ENCODE measurements around the gene PCDHA3.
"Not testable (repeated sequence)": the region's sequence is repeated elsewhere in the genome, so short reads cannot be mapped to it uniquely, and the experiment has no call there.

PCDHA3 gene

DNA sequence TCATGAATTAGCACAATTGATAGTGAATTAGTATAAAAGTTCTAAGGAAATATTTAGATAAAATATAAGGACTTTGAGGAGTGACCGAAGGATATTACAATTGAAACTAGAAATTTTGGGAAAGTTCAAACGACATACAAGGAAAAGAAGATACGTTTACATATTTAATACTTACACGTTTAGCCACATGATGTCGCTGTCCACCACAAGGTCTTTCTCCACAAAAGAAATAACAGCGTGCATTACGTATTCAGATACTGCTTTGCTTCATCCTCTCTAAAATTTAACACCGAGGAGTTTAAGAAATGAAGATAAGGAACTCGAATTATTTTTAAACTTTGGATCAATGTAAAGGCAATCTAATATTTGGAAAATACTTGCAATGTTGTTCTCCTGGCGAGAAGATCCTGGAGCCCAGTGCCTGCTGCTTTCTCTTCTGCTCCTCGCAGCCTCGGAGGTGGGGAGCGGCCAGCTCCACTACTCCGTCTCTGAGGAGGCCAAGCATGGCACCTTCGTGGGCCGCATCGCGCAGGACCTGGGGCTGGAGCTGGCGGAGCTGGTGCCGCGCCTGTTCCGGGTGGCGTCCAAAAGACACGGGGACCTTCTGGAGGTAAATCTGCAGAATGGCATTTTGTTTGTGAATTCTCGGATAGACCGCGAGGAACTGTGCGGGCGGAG lies at the start of gene PCDHA3:
TSS of gene PCDHA3 (plus strand) at position 242 of the 678 bp plus-strand sequence.
- no peak for DNase-seq

DNA sequence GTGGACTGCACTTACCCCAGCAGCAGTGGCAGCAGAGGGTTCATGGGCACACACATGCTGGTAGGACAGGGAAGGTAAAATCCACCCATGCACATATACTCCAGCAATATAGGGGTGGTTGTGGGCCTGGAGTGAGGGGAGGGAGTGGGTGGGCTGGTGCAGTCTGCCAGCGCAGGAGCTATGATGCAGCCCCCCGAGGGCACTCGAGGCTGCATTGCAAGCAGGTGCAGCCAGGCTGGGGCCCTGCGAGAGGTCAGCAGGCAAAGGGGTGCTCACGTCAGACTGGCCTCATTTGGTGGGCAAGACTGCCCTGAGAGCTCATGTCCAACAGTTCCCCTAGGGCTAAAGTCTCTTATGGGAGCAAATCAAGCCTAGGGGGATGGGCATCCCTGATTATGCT lies 47.3 kb upstream of the PCDHA3 start:
- DNase-seq: no peak

GRCh38 chr5:140764177-140764973 lies 36.5 kb upstream of the PCDHA3 start:
- DNase-seq: no peak

- DNase-seq: no peak
Measured at GRCh38 chr5:140767444-140767843, 33.4 kb upstream of the PCDHA3 start.

- DNase-seq: no peak
Measured at GRCh38 chr5:140780512-140780911, 20.3 kb upstream of the PCDHA3 start.

GRCh38 chr5:140785905-140786686 lies 14.8 kb upstream of the PCDHA3 start, which contains the start of gene PCDHA1:
Gene PCDHA1 (plus strand): TSS chr5:140786140.
- no peak for DNase-seq

DNA sequence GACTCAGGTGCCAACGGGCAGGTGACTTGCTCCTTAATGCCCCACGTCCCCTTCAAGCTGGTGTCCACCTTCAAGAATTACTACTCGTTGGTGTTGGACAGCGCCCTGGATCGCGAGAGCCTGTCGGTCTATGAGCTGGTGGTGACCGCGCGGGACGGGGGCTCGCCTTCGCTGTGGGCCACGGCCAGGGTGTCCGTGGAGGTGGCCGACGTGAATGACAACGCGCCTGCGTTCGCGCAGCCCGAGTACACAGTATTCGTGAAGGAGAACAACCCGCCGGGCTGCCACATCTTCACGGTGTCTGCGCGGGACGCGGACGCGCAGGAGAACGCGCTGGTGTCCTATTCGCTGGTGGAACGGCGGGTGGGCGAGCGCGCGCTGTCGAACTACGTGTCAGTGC lies 13.4 kb upstream of the PCDHA3 start:
- DNase-seq: not testable (repeated sequence)

- not testable (repeated sequence) for DNase-seq
Measured at GRCh38 chr5:140787849-140788504, 12.9 kb upstream of the PCDHA3 start.

DNA sequence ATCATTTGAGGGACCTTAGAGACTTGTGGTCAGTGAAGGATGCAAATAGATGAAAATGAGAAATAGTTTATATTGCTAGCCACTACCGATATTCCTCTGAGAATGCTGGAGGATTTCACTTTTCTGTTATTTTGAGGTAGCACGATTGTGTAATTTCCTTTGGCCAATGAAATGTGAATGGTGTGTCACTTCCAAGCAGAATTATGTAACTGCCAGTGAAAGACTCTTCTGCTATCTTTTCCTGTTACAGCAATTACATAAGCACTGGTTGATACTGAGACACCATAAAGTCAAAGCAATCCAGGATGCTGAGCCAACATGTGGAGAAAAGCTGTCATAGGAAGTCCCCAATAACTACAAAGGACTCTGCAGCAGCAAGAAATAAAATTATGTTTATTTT lies 9.8 kb upstream of the PCDHA3 start:
- DNase-seq: no peak

GRCh38 chr5:140794595-140795258 lies 6.1 kb upstream of the PCDHA3 start, which contains the start of gene PCDHA2:
Gene PCDHA2 (plus strand): TSS chr5:140794852.
- DNase-seq: no peak

DNA sequence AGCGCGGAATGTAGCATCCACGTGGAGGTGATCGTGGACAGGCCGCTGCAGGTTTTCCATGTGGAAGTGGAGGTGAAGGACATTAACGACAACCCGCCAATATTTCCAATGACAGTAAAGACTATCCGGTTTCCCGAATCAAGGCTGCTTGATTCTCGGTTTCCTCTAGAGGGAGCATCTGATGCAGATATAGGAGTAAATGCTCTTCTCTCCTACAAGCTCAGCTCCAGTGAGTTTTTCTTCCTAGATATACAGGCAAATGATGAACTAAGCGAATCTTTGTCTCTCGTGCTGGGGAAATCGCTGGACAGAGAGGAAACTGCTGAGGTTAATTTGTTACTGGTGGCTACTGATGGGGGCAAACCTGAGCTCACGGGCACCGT lies 5.6 kb upstream of the PCDHA3 start:
- no peak for DNase-seq

DNA sequence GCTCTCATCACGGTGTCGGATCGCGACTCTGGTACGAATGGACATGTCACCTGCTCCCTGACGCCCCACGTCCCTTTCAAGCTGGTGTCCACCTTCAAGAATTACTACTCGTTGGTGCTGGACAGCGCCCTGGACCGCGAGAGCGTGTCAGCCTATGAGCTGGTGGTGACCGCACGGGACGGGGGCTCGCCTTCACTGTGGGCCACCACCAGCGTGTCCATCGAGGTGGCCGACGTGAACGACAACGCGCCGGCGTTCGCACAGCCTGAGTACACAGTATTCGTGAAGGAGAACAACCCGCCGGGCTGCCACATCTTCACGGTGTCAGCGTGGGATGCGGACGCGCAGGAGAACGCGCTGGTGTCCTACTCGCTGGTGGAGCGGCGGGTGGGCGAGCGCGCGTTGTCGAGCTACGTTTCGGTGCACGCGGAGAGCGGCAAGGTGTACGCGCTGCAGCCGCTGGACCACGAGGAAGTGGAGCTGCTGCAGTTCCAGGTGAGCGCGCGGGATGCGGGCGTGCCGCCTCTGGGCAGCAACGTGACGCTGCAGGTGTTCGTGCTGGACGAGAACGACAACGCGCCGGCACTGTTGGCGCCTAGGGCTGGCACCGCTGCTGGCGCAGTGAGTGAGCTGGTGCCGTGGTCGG lies 4.7 kb upstream of the PCDHA3 start:
- not testable (repeated sequence) for DNase-seq

GRCh38 chr5:140796718-140797095 lies 4.2 kb upstream of the PCDHA3 start:
- DNase-seq: no peak

- no peak for DNase-seq
Measured at GRCh38 chr5:140801494-140801841, 611 bp downstream of the PCDHA3 start.

DNA sequence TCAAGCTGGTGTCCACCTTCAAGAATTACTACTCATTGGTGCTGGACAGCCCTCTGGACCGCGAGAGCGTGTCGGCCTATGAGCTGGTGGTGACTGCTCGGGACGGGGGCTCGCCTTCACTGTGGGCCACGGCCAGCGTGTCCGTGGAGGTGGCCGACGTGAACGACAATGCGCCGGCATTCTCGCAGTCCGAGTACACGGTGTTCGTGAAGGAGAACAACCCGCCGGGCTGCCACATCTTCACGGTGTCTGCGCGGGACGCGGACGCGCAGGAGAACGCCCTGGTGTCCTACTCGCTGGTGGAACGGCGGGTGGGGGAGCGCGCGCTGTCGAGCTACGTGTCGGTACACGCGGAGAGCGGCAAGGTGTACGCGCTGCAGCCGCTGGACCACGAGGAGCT lies 1.5 kb downstream of the PCDHA3 start:
- DNase-seq: not testable (repeated sequence)

DNA sequence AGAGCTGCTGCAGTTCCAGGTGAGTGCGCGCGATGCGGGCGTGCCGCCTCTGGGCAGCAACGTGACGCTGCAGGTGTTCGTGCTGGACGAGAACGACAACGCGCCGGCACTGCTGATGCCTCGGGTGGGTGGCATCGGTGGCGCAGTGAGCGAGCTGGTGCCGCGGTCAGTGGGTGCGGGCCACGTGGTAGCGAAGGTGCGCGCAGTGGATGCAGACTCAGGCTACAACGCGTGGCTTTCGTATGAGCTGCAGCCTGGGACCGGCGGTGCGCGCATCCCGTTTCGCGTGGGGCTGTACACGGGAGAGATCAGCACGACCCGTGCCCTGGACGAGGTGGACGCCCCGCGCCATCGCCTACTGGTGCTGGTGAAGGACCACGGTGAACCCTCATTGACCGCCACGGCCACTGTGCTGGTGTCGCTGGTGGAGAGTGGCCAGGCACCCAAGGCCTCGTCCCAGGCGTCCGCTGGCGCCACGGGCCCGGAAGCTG lies 2.0 kb downstream of the PCDHA3 start:
- no peak for DNase-seq

- no peak for DNase-seq
Measured at GRCh38 chr5:140806834-140807775, 6.2 kb downstream of the PCDHA3 start, which contains the start of gene PCDHA4. Gene PCDHA4 (plus strand): TSS chr5:140807068.

DNA sequence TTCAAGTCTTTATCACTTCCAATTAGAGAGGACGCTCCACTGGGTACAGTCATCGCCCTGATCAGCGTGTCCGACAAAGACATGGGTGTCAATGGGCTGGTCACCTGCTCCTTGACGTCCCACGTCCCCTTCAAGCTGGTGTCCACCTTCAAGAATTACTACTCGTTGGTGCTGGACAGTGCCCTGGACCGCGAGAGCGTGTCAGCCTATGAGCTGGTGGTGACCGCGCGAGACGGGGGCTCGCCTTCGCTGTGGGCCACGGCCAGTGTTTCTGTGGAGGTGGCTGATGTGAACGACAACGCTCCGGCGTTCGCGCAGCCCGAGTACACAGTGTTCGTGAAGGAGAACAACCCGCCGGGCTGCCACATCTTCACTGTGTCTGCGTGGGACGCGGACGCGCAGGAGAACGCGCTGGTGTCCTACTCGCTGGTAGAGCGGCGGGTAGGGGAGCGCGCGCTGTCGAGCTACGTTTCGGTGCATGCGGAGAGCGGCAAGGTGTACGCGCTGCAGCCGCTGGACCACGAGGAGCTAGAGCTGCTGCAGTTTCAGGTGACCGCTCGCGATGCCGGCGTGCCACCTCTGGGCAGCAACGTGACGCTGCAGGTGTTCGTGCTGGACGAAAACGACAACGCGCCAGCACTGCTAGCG lies 7.5 kb downstream of the PCDHA3 start:
- DNase-seq: not testable (repeated sequence)

DNA sequence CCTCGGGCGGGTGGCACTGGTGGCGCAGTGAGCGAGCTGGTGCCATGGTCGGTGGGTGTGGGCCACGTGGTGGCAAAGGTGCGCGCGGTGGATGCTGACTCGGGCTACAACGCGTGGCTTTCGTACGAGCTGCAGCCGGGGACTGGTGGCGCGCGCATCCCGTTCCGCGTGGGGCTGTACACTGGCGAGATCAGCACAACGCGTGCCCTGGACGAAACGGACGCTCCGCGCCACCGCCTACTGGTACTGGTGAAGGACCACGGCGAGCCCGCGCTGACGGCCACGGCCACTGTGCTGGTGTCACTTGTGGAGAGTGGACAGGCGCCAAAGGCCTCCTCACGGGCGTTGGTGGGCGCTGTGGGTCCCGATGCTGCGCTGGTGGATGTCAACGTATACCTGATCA lies 8.0 kb downstream of the PCDHA3 start:
- DNase-seq: no peak
